Germinal center (tissue), 1 donor: Measurements from ENCODE around the gene EDIL3.
A peak's percentile ranks its signal among the peaks of the same experiment; 100 is the strongest.
"Not testable (repeated sequence)": the region's sequence is repeated elsewhere in the genome, so short reads cannot be mapped to it uniquely, and the experiment has no call there.

ENCODE experiments used
- DNase-seq: peaks from one replicate; pipeline ENCODE4 v3.0.0; 2012; ENCODE audit warnings: mixed read lengths, low spot score

The EDIL3 gene

GRCh38 chr5:84299959-84300358, 84.7 kb downstream of the EDIL3 start:
- DNase-seq = no peak

GRCh38 chr5:84298628-84299027, 86.1 kb downstream of the EDIL3 start:
- no peak for DNase-seq

GRCh38 chr5:84297641-84298040, 87.0 kb downstream of the EDIL3 start:
- not testable (repeated sequence) for DNase-seq

- no peak for DNase-seq
Measured at GRCh38 chr5:84292788-84293653, 91.7 kb downstream of the EDIL3 start.

- no peak for DNase-seq
Measured at GRCh38 chr5:84292000-84292642, 92.6 kb downstream of the EDIL3 start.

GRCh38 chr5:84290673-84291072, 94.0 kb downstream of the EDIL3 start:
- no peak for DNase-seq

- DNase-seq = no peak
Measured at GRCh38 chr5:84290161-84290560, 94.5 kb downstream of the EDIL3 start.

- no peak for DNase-seq
Measured at GRCh38 chr5:84287951-84288350, 96.7 kb downstream of the EDIL3 start.

- DNase-seq = no peak
Measured at GRCh38 chr5:84286662-84287061, 98.0 kb downstream of the EDIL3 start.

- DNase-seq = no peak
Measured at GRCh38 chr5:84285641-84286637, 98.7 kb downstream of the EDIL3 start.

GRCh38 chr5:84281383-84281782, 103.3 kb downstream of the EDIL3 start:
- no peak for DNase-seq

- DNase-seq = no peak
Measured at GRCh38 chr5:84279234-84279633, 105.4 kb downstream of the EDIL3 start.

GRCh38 chr5:84275609-84276008, 109.1 kb downstream of the EDIL3 start:
- DNase-seq = no peak

- peak; percentile 2 for DNase-seq
Measured at GRCh38 chr5:84274585-84275468, 109.9 kb downstream of the EDIL3 start.

- no peak for DNase-seq
Measured at GRCh38 chr5:84273517-84273883, 111.2 kb downstream of the EDIL3 start.

GRCh38 chr5:84272771-84273516, 111.7 kb downstream of the EDIL3 start:
- no peak for DNase-seq

- no peak for DNase-seq
Measured at GRCh38 chr5:84265739-84266550, 118.7 kb downstream of the EDIL3 start.

- DNase-seq = no peak
Measured at GRCh38 chr5:84265130-84265529, 119.5 kb downstream of the EDIL3 start.

- DNase-seq = no peak
Measured at GRCh38 chr5:84260939-84261338, 123.7 kb downstream of the EDIL3 start.

- DNase-seq = no peak
Measured at GRCh38 chr5:84260140-84260539, 124.5 kb downstream of the EDIL3 start.
